H1 (cell line): ENCODE data around the gene PLCB1. TPM values are rescaled to one million over a fixed set of nuclear protein-coding genes. Genes with fewer than 3 reads are reported as not detected.

Source experiments
- CTCF ChIA-PET: fragments of 300-600 bp; sonication (Branson Sonifier 250); formaldehyde crosslinking; loops from one replicate; lab custom pipeline; 2021; ENCODE audit not compliant: partially characterized antibody; lab: Charles Lee
- POLR2A ChIA-PET: fragments of 300-600 bp; sonication (Branson Sonifier 250); formaldehyde crosslinking; loops from one replicate; lab custom pipeline; 2021; ENCODE audit warnings: inconsistent platforms; ENCODE audit not compliant: partially characterized antibody; lab: Charles Lee
- DNase-seq, 2 experiments: peaks; one replicate each; pipeline versions ENCODE4 v3.0.0 to v3.0.0-alpha.2; 2010 to 2022; ENCODE audit warnings: low spot score in 2 of 2, low read depth in 1 of 2, mixed read lengths in 1 of 2
- FAIRE-seq: peaks from 2 replicates; lab custom pipeline; 2011; peaks lifted over from hg19 to GRCh38; lab: Jason Lieb, UNC
- H2AFZ ChIP-seq: 2 replicates; pipeline ENCODE4 v1.8.1; 2012; ENCODE audit warnings: low read length, inconsistent platforms
- H2AK5ac ChIP-seq: 2 replicates; pipeline ENCODE4 v1.6.1; 2013; ENCODE audit warnings: low read depth, low read length
- H2BK120ac ChIP-seq: replicated peaks from 2 replicates; pipeline ENCODE3; 2013; ENCODE audit warnings: low read depth, low read length, inconsistent platforms
- H2BK12ac ChIP-seq: 2 replicates; pipeline ENCODE4 v1.6.1; 2013; ENCODE audit warnings: low read depth, low read length
- H2BK15ac ChIP-seq: 2 replicates; pipeline ENCODE4 v1.6.1; 2013; ENCODE audit warnings: low read length
- H2BK20ac ChIP-seq: 2 replicates; pipeline ENCODE4 v1.6.1; 2013; ENCODE audit warnings: low read length
- H2BK5ac ChIP-seq: 2 replicates; pipeline ENCODE4 v1.6.1; 2013; ENCODE audit warnings: low read depth, low read length
- H3K14ac ChIP-seq: 2 replicates; pipeline ENCODE4 v1.6.1; 2013; ENCODE audit warnings: inconsistent platforms; ENCODE audit not compliant: insufficient read length
- H3K18ac ChIP-seq: 2 replicates; pipeline ENCODE4 v1.6.1; 2013; ENCODE audit warnings: low read length; ENCODE audit errors: extremely low read depth
- H3K23ac ChIP-seq: 2 replicates; pipeline ENCODE4 v1.6.1; 2013; ENCODE audit warnings: inconsistent platforms; ENCODE audit not compliant: insufficient read length
- H3K23me2 ChIP-seq: 2 replicates; pipeline ENCODE4 v1.6.1; 2013; ENCODE audit warnings: low read depth, low read length
- H3K27ac ChIP-seq: 2 replicates; pipeline ENCODE4 v1.6.1; 2011; ENCODE audit warnings: low read depth, low read length, inconsistent platforms
- H3K27me3 ChIP-seq, 4 experiments: replicated peaks in 1 of 4; 1 replicate in 1 of 4; 2 replicates in 3 of 4; pipeline versions ENCODE4 v1.6.1 to v1.8.1; 2011 to 2013; ENCODE audit warnings: low read length in 3 of 4, mild to moderate bottlenecking in 3 of 4, inconsistent platforms in 2 of 4, mixed read lengths in 2 of 4, moderate library complexity in 1 of 4; ENCODE audit not compliant: control insufficient read depth in 3 of 4, insufficient read depth in 3 of 4; ENCODE audit errors: extremely low read depth in 1 of 4
- H3K36me3 ChIP-seq, 4 experiments: 2 replicates each; pipeline versions ENCODE4 v1.6.1 to v1.8.1; 2011 to 2013; ENCODE audit warnings: mild to moderate bottlenecking in 4 of 4, low read length in 3 of 4, moderate library complexity in 2 of 4, control low read depth in 1 of 4, inconsistent platforms in 1 of 4; ENCODE audit not compliant: insufficient read depth in 4 of 4, control insufficient read depth in 2 of 4
- H3K4ac ChIP-seq: replicated peaks from 2 replicates; pipeline ENCODE3; 2013; ENCODE audit warnings: low read length, low read depth, mixed read lengths, inconsistent platforms; ENCODE audit not compliant: insufficient read length
- H3K4me1 ChIP-seq, 4 experiments: replicated peaks in 1 of 4; 1 replicate in 1 of 4; 2 replicates in 3 of 4; pipeline versions ENCODE4 v1.6.1 to v1.8.1; 2011 to 2013; ENCODE audit warnings: low read length in 3 of 4, inconsistent platforms in 2 of 4, mixed read lengths in 1 of 4; ENCODE audit not compliant: insufficient read depth in 4 of 4, control insufficient read depth in 3 of 4
- H3K4me2 ChIP-seq, 2 experiments: 2 replicates each; pipeline versions ENCODE4 v1.6.1 to v1.8.1; 2011 to 2013; ENCODE audit warnings: low read depth in 2 of 2, low read length in 2 of 2, control low read depth in 1 of 2, inconsistent platforms in 1 of 2, mild to moderate bottlenecking in 1 of 2; ENCODE audit not compliant: insufficient read depth in 1 of 2
- H3K4me3 ChIP-seq, 4 experiments: fragments of 200-600, 300-600 bp in 1 of 4; sonication (generic), shearing (Covaris generic), sonication (Bioruptor Twin) in 1 of 4; 2 replicates each; pipeline versions ENCODE4 v1.5.1 to v1.8.1; 2011 to 2016; ENCODE audit warnings: low read length in 4 of 4, low read depth in 3 of 4, control low read depth in 2 of 4, inconsistent platforms in 2 of 4, mild to moderate bottlenecking in 2 of 4, mixed read lengths in 1 of 4, moderate library complexity in 1 of 4; ENCODE audit not compliant: insufficient read depth in 2 of 4; ENCODE audit errors: extremely low read depth in 1 of 4
- H3K56ac ChIP-seq: replicated peaks from 2 replicates; pipeline ENCODE3; 2013; ENCODE audit warnings: low read depth, mild to moderate bottlenecking, mixed read lengths, low read length, inconsistent platforms; ENCODE audit not compliant: insufficient read length
- H3K79me1 ChIP-seq: 2 replicates; pipeline ENCODE4 v1.6.1; 2013; ENCODE audit warnings: low read depth, low read length, control low read depth
- H3K79me2 ChIP-seq, 2 experiments: 2 replicates each; pipeline versions ENCODE4 v1.6.1 to v1.8.1; 2012 to 2013; ENCODE audit warnings: low read length in 2 of 2, mild to moderate bottlenecking in 2 of 2, inconsistent platforms in 1 of 2; ENCODE audit not compliant: insufficient read depth in 2 of 2, control insufficient read depth in 1 of 2
- H3K9ac ChIP-seq, 4 experiments: replicated peaks in 1 of 4; 1 replicate in 1 of 4; 2 replicates in 3 of 4; pipeline versions ENCODE4 v1.6.1 to v1.8.1; 2011 to 2013; ENCODE audit warnings: low read depth in 3 of 4, low read length in 3 of 4, control low read depth in 2 of 4, mild to moderate bottlenecking in 2 of 4, moderate library complexity in 2 of 4, inconsistent platforms in 1 of 4; ENCODE audit errors: extremely low read depth in 1 of 4
- H3K9me3 ChIP-seq, 2 experiments: 2 replicates each; pipeline versions ENCODE4 v1.6.1 to v1.8.1; 2012 to 2013; ENCODE audit warnings: mild to moderate bottlenecking in 2 of 2, moderate library complexity in 2 of 2, control low read depth in 1 of 2, inconsistent platforms in 1 of 2, low read depth in 1 of 2, low read length in 1 of 2, mixed read lengths in 1 of 2; ENCODE audit not compliant: insufficient read depth in 2 of 2
- H4K20me1 ChIP-seq, 2 experiments: replicated peaks in 1 of 2; 2 replicates each; pipeline versions ENCODE3 to v1.8.1; 2011 to 2013; ENCODE audit warnings: inconsistent platforms in 2 of 2, low read length in 2 of 2, mild to moderate bottlenecking in 1 of 2; ENCODE audit not compliant: insufficient read depth in 2 of 2, control insufficient read depth in 1 of 2
- H4K5ac ChIP-seq: 2 replicates; pipeline ENCODE4 v1.6.1; 2013; ENCODE audit warnings: low read length, low read depth, mixed read lengths, inconsistent platforms; ENCODE audit not compliant: insufficient read length
- H4K8ac ChIP-seq: 2 replicates; pipeline ENCODE4 v1.8.0; 2013; ENCODE audit warnings: mild to moderate bottlenecking, moderate library complexity, low read length, inconsistent platforms; ENCODE audit not compliant: insufficient read depth; ENCODE audit errors: extremely low read depth
- H4K91ac ChIP-seq: replicated peaks from 2 replicates; pipeline ENCODE3; 2013; ENCODE audit warnings: low read length, mixed read lengths, inconsistent platforms; ENCODE audit not compliant: insufficient read length
- BACH1 ChIP-seq: IDR thresholded peaks from 2 replicates; pipeline ENCODE4 v1.6.1; 2012; ENCODE audit warnings: low read length, improper control_type of control experiment
- CBX8 ChIP-seq: fragments of 300-800, 300-1000 bp; sonication (generic); IDR thresholded peaks from 2 replicates; pipeline ENCODE4 v1.7.1; 2016; ENCODE audit warnings: low read depth, low read length, borderline replicate concordance
- JUN ChIP-seq: IDR thresholded peaks from 2 replicates; pipeline ENCODE4 v1.6.1; 2011; ENCODE audit warnings: low read depth, mild to moderate bottlenecking, improper control_type of control experiment, low read length
- MAFK ChIP-seq: IDR thresholded peaks from 2 replicates; pipeline ENCODE4 v1.6.1; 2012; ENCODE audit warnings: low read depth, mild to moderate bottlenecking, improper control_type of control experiment, low read length
- TEAD4 ChIP-seq: IDR thresholded peaks from 2 replicates; pipeline ENCODE4 v1.6.1; 2012; ENCODE audit warnings: low read depth, low read length, inconsistent platforms, mixed read lengths
- ZNF274 ChIP-seq: IDR thresholded peaks from 2 replicates; pipeline ENCODE4 v1.7.0; 2012; ENCODE audit warnings: low read length, borderline replicate concordance; ENCODE audit errors: extremely low read depth
- WGBS, 2 experiments: shearing (Covaris generic) in 1 of 2; methylation state at CpG; one replicate each; pipeline versions ENCODE4 v1.1.6 to v1.1.7; 2013 to 2015; ENCODE audit warnings: low lambda C conversion rate in 2 of 2, mixed read lengths in 2 of 2, inconsistent platforms in 1 of 2, low coverage in 1 of 2, missing lambda C conversion rate in 1 of 2; ENCODE audit not compliant: insufficient replicate concordance in 2 of 2, insufficient coverage in 1 of 2, insufficient read length in 1 of 2; ENCODE audit errors: extremely low coverage in 1 of 2, missing lambda C conversion rate in 1 of 2; 5-methylcytosine and 5-hydroxymethylcytosine counted together
- polyA plus RNA-seq, 7 experiments: library from polyadenylated mRNA; depleted of rRNA in 3 of 7; stranded (reverse) in 5 of 7; unstranded in 2 of 7; fragments of >200 nt in 5 of 7; fragments of 200-250 nt in 2 of 7; gene quantifications; 1 replicate in 5 of 7; 2 replicates in 1 of 7; 4 replicates in 1 of 7; pipeline versions ENCODE4 v1.2.1 to v1.2.3, GENCODE V29; 2011 to 2013; ENCODE audit warnings: missing spikeins in 2 of 7, mixed read lengths in 2 of 7
- total RNA-seq: library from RNA; stranded (reverse); fragmentation: NEBNext Ultra II Directional; extraction: Animal tissue kit (Norgen Biotek cat#: 25700); gene quantifications from 2 replicates; pipeline ENCODE4 v1.2.1, GENCODE V29; 2021
- TF ChIP-seq, protein P1 (sequence below): IDR thresholded peaks from 2 replicates; pipeline ENCODE4 v1.6.1; 2011; ENCODE audit warnings: low read length, improper control_type of control experiment
- TF ChIP-seq, protein P2 (sequence below): IDR thresholded peaks from 2 replicates; pipeline ENCODE4 v1.6.1; 2012; ENCODE audit warnings: low read length, inconsistent platforms

PLCB1 gene
- total and polyA plus RNA-seq, 2 of the 8 experiments (the other 6 are each of a cell fraction or from before 2014, with no cell fraction given) = 2.6 to 9.1 TPM

DNA sequence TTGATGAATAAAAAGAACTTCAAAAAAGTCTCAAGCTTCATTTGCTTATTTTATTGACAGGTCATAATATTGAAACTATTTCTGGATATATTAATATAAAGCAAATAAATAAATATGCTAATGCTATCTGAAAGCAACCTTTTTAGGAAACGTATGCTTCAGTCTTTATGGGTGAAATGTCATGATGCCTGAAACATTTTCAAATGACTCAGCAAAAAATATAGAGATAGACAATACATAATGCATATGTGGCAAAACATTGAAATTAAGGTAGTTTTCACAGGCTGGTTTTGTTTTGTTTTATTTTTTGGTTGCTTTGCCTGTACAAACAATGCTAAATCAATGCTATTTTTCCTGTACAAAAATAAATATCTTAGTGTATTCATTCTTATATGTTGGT lies 742.4 kb downstream of the PLCB1 start:
- Histone ChIP-seq H3K36me3 (no peaks in the 10 kb centered on the region), H3K23me2 (no peaks in the 10 kb centered on the region), H2BK5ac (no peak overlapping the region), H2AK5ac (no peak overlapping the region), H4K91ac (no peak overlapping the region), H2BK120ac (no peak overlapping the region), H4K20me1 (no peaks in the 10 kb centered on the region), H2BK12ac (no peak overlapping the region), H3K9ac (no peak overlapping the region), H3K4me1 (no peaks in the 10 kb centered on the region), H3K27ac (no peak overlapping the region), H3K4ac (no peak overlapping the region), H4K8ac (no peak overlapping the region), H3K4me3 (no peak overlapping the region), H2AFZ (no peak overlapping the region), H3K4me2 (no peak overlapping the region), H3K27me3 (no peaks in the 10 kb centered on the region), H3K18ac (no peak overlapping the region), H4K5ac (no peak overlapping the region), H3K79me2 (no peaks in the 10 kb centered on the region), H2BK20ac (no peak overlapping the region), H2BK15ac (no peak overlapping the region), H3K56ac (no peak overlapping the region), H3K79me1 (no peaks in the 10 kb centered on the region), H3K23ac (no peak overlapping the region), H3K14ac (no peak overlapping the region), H3K9me3 (no peaks in the 10 kb centered on the region)
- no peak for FAIRE-seq
- ChIA-PET CTCF (no interaction called here), POLR2A (no interaction called here)
- DNase-seq = no peak
- 86% methylated on average over 1 of the region's 1 CpG; no CpG with 5 or more reads in 1 of the 2 experiments for WGBS, 2 experiments
- TF ChIP-seq TEAD4 (no peak), BACH1 (peak; percentile 14; the same call in 1 of the 2 replicates), ZNF274 (no peak), MAFK (peak; percentile 77), CBX8 (no peak), JUN (no peak)
- TF ChIP-seq, protein P1, sequence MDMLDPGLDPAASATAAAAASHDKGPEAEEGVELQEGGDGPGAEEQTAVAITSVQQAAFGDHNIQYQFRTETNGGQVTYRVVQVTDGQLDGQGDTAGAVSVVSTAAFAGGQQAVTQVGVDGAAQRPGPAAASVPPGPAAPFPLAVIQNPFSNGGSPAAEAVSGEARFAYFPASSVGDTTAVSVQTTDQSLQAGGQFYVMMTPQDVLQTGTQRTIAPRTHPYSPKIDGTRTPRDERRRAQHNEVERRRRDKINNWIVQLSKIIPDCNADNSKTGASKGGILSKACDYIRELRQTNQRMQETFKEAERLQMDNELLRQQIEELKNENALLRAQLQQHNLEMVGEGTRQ = no peak
- TF ChIP-seq, protein P2, sequence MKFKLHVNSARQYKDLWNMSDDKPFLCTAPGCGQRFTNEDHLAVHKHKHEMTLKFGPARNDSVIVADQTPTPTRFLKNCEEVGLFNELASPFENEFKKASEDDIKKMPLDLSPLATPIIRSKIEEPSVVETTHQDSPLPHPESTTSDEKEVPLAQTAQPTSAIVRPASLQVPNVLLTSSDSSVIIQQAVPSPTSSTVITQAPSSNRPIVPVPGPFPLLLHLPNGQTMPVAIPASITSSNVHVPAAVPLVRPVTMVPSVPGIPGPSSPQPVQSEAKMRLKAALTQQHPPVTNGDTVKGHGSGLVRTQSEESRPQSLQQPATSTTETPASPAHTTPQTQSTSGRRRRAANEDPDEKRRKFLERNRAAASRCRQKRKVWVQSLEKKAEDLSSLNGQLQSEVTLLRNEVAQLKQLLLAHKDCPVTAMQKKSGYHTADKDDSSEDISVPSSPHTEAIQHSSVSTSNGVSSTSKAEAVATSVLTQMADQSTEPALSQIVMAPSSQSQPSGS = no peak
